IMR-90 (cell line): ENCODE measurements around the gene UCP1. TPM values are rescaled to one million over a fixed set of nuclear protein-coding genes. Genes with fewer than 3 reads are reported as not detected.

Experiments
- ATAC-seq: fragments of 200-7000 bp; cut with Tn5 transposase; 2 replicates; pipeline ENCODE4 v1.9.1; 2020; ENCODE audit warnings: low read depth, mild to moderate bottlenecking, moderate library complexity
- BruUV-seq: library from RNA; stranded (reverse); fragments of 400-500 nt; replicated peaks from 2 replicates; lab custom pipeline; 2021; lab: Mats Ljungman, UMichigan
- CTCF ChIA-PET: fragments of 300-600 bp; formaldehyde crosslinking; extraction: SDS; loops from one replicate; lab custom pipeline; 2021; ENCODE audit warnings: antibody characterized with exemption; lab: Yijun Ruan, JAX
- POLR2A ChIA-PET: fragments of 300-600 bp; sonication (Branson Sonifier 250); formaldehyde crosslinking; loops from one replicate; lab custom pipeline; 2022; ENCODE audit warnings: antibody characterized with exemption; ENCODE audit not compliant: unreplicated experiment; lab: Charles Lee
- DNase-seq: peaks from one replicate; pipeline ENCODE4 v3.0.0; 2013
- H2AFZ ChIP-seq: replicated peaks from 2 replicates; pipeline ENCODE3; 2013; ENCODE audit warnings: low read length, mild to moderate bottlenecking; ENCODE audit not compliant: poor library complexity
- H2AK5ac ChIP-seq: 2 replicates; pipeline ENCODE4 v1.6.1; 2013; ENCODE audit warnings: low read depth, low read length, inconsistent platforms
- H2AK9ac ChIP-seq: replicated peaks from 2 replicates; pipeline ENCODE3; 2013; ENCODE audit warnings: mild to moderate bottlenecking, low read depth, low read length, moderate library complexity; ENCODE audit not compliant: poor library complexity
- H2BK120ac ChIP-seq: 2 replicates; pipeline ENCODE4 v1.6.1; 2013; ENCODE audit warnings: low read depth, low read length, inconsistent platforms
- H2BK15ac ChIP-seq: 3 replicates; pipeline ENCODE4 v1.6.1; 2013; ENCODE audit warnings: low read depth, low read length, inconsistent platforms
- H2BK20ac ChIP-seq: 2 replicates; pipeline ENCODE4 v1.6.1; 2013; ENCODE audit warnings: low read depth, mild to moderate bottlenecking, inconsistent platforms, low read length, moderate library complexity
- H2BK5ac ChIP-seq: 2 replicates; pipeline ENCODE4 v1.6.1; 2013; ENCODE audit warnings: mild to moderate bottlenecking, low read depth, low read length, inconsistent platforms; ENCODE audit not compliant: poor library complexity, severe bottlenecking
- H3K14ac ChIP-seq: replicated peaks from 2 replicates; pipeline ENCODE4 v1.6.1; 2013; ENCODE audit warnings: low read depth, low read length, inconsistent platforms
- H3K18ac ChIP-seq: 2 replicates; pipeline ENCODE4 v1.6.1; 2013; ENCODE audit warnings: low read depth, low read length, control low read depth
- H3K23ac ChIP-seq: 2 replicates; pipeline ENCODE4 v1.6.1; 2013; ENCODE audit warnings: low read depth, low read length, inconsistent platforms
- H3K27ac ChIP-seq: 2 replicates; pipeline ENCODE4 v1.5.1; 2013; ENCODE audit warnings: mild to moderate bottlenecking, control low read depth, low read length; ENCODE audit not compliant: insufficient read depth
- H3K27me3 ChIP-seq: 2 replicates; pipeline ENCODE4 v1.6.1; 2013; ENCODE audit warnings: low read length; ENCODE audit not compliant: control insufficient read depth, insufficient read depth
- H3K36me3 ChIP-seq: 2 replicates; pipeline ENCODE4 v1.6.1; 2013; ENCODE audit warnings: low read length, mixed read lengths; ENCODE audit not compliant: control insufficient read depth, insufficient read depth
- H3K4ac ChIP-seq: 2 replicates; pipeline ENCODE4 v1.6.1; 2013; ENCODE audit warnings: low read depth, low read length, inconsistent platforms
- H3K4me1 ChIP-seq: 2 replicates; pipeline ENCODE4 v1.6.1; 2013; ENCODE audit warnings: low read length, mixed read lengths; ENCODE audit not compliant: control insufficient read depth, insufficient read depth
- H3K4me2 ChIP-seq: 2 replicates; pipeline ENCODE4 v1.6.1; 2013; ENCODE audit warnings: low read depth, mild to moderate bottlenecking, control low read depth, low read length, moderate library complexity
- H3K4me3 ChIP-seq: 2 replicates; pipeline ENCODE4 v1.5.1; 2013; ENCODE audit warnings: low read depth, mild to moderate bottlenecking, control low read depth, low read length, moderate library complexity; ENCODE audit not compliant: insufficient read depth
- H3K56ac ChIP-seq: 2 replicates; pipeline ENCODE4 v1.6.1; 2013; ENCODE audit warnings: low read length, inconsistent platforms; ENCODE audit not compliant: insufficient read depth; ENCODE audit errors: extremely low read depth
- H3K79me1 ChIP-seq, 2 experiments: 2 replicates each; pipeline ENCODE4 v1.6.1; 2013; ENCODE audit warnings: low read length in 2 of 2, inconsistent platforms in 1 of 2, low read depth in 1 of 2
- H3K9ac ChIP-seq: 2 replicates; pipeline ENCODE4 v1.6.1; 2013; ENCODE audit warnings: low read depth, low read length, control low read depth
- H3K9me1 ChIP-seq: 2 replicates; pipeline ENCODE4 v1.6.1; 2013; ENCODE audit warnings: low read length, inconsistent platforms; ENCODE audit not compliant: insufficient read depth
- H3K9me3 ChIP-seq: 2 replicates; pipeline ENCODE4 v1.6.1; 2013; ENCODE audit warnings: low read length; ENCODE audit not compliant: control insufficient read depth, insufficient read depth
- H4K20me1 ChIP-seq: 2 replicates; pipeline ENCODE4 v1.6.1; 2013; ENCODE audit warnings: low read length, inconsistent platforms; ENCODE audit not compliant: insufficient read depth
- H4K5ac ChIP-seq: 2 replicates; pipeline ENCODE4 v1.6.1; 2013; ENCODE audit warnings: mild to moderate bottlenecking, low read depth, low read length, control low read depth
- H4K8ac ChIP-seq, 2 experiments: 2 replicates each; pipeline ENCODE4 v1.6.1; 2013; ENCODE audit warnings: low read depth in 2 of 2, low read length in 2 of 2, control low read depth in 1 of 2, inconsistent platforms in 1 of 2
- H4K91ac ChIP-seq: 2 replicates; pipeline ENCODE4 v1.6.1; 2013; ENCODE audit warnings: low read depth, low read length, inconsistent platforms; ENCODE audit not compliant: insufficient read depth
- CHD1 ChIP-seq: IDR thresholded peaks from 2 replicates; pipeline ENCODE4 v1.6.1; 2012; ENCODE audit warnings: low read depth, low read length, improper control_type of control experiment
- MAFK ChIP-seq: IDR thresholded peaks from 2 replicates; pipeline ENCODE4 v1.6.1; 2012; ENCODE audit warnings: low read depth, low read length, improper control_type of control experiment
- MAZ ChIP-seq: IDR thresholded peaks from 2 replicates; pipeline ENCODE4 v1.6.1; 2012; ENCODE audit warnings: low read depth, mild to moderate bottlenecking, low read length, improper control_type of control experiment, moderate library complexity, borderline replicate concordance
- MXI1 ChIP-seq: IDR thresholded peaks from 2 replicates; pipeline ENCODE4 v1.6.1; 2012; ENCODE audit warnings: low read depth, mild to moderate bottlenecking, low read length, moderate library complexity, borderline replicate concordance
- NFE2L2 ChIP-seq: fragments of 150-350 bp; IDR thresholded peaks from 2 replicates; pipeline ENCODE4 v1.6.1; 2016; ENCODE audit warnings: low read depth, mild to moderate bottlenecking, low read length
- POLR2A ChIP-seq: IDR thresholded peaks from 2 replicates; pipeline ENCODE4 v1.6.1; 2012; ENCODE audit warnings: mild to moderate bottlenecking, low read depth, low read length
- RAD21 ChIP-seq: IDR thresholded peaks from 2 replicates; pipeline ENCODE4 v1.6.1; 2012; ENCODE audit warnings: low read length, improper control_type of control experiment
- RFX5 ChIP-seq: IDR thresholded peaks from 2 replicates; pipeline ENCODE4 v1.8.0; 2012; ENCODE audit warnings: low read depth, mild to moderate bottlenecking, low read length, moderate library complexity
- WGBS, 2 experiments: methylation state at CpG; one replicate each; pipeline versions ENCODE4 v1.1.5 to v1.1.7; 2013; ENCODE audit warnings: missing lambda C conversion rate in 2 of 2; ENCODE audit not compliant: insufficient read length in 1 of 2; ENCODE audit errors: extremely low coverage in 2 of 2; 5-methylcytosine and 5-hydroxymethylcytosine counted together
- dilution Hi-C: fragments of 300-500 bp; cut with HindIII; formaldehyde crosslinking; loops from one replicate; pipeline ENCODE4 v1.14.3; 2018; ENCODE audit warnings: low sequenced_read_pairs; ENCODE audit not compliant: unreplicated experiment
- in situ Hi-C: fragments of 300-500 bp; cut with MboI; formaldehyde crosslinking; loops from 3 replicates; pipeline ENCODE4 v1.14.3; 2019; ENCODE audit warnings: low sequenced_read_pairs, inconsistent platforms, mixed read lengths
- intact Hi-C: fragments of 100-400 bp; cut with micrococcal nuclease; formaldehyde crosslinking; loops from 2 replicates; pipeline ENCODE4 v1.10.0; 2022
- polyA plus RNA-seq, 3 experiments: library from polyadenylated mRNA; depleted of rRNA; stranded (reverse); fragments of >200 nt; gene quantifications; 2 replicates each; pipeline ENCODE4 v1.2.3, GENCODE V29; 2012; ENCODE audit warnings: low replicate concordance in 1 of 3
- total RNA-seq: library from RNA; depleted of rRNA; stranded (reverse); fragments of >200 nt; gene quantifications from 2 replicates; pipeline ENCODE4 v1.2.3, GENCODE V29; 2012
- TF ChIP-seq, protein P1 (sequence below): fragments of 150-350 bp; IDR thresholded peaks from 2 replicates; pipeline ENCODE4 v1.6.1; 2016; ENCODE audit warnings: low read depth, mild to moderate bottlenecking, low read length, moderate library complexity, borderline replicate concordance

UCP1 gene
- total and polyA plus RNA-seq, 2 of the 4 experiments (the other 2 are of a cell fraction), result not detected

DNA sequence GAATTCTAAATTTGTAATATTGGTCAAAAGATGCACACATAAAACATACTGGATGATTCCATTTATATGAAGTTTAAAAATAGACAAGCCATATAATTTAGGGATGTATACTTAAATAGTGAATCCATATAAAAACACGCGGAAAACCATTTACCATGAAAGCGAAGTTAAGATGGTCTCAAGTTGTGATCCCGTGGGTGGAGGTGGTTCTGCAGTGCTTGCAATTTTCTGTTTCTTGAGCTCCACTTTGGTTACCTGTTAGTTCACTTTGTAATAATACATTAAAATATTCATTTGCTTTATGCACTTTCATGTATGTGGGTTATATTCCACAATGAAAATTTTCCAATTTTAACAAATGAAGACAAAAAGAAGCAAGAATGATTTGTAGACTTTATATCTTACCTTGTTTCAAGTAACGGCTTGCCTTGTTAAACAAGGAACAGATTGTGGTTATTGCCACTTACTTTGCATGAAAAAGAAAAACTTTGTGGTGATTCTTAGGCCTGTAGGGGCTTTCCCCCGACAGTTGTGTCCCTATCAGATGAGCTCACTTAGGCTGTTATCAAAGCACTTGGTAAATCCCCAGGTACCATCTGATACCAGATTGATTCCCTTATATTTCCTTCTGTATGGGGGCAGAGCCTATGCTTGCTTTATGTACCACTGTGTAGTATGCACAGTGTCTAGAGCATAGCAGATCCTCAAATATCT, 12.2 kb downstream of the UCP1 start:
- Histone ChIP-seq H3K9me3 (no peaks in the 10 kb centered on the region), H3K56ac (no peak overlapping the region), H2AFZ (no peak overlapping the region), H3K27me3 (peaks cover 3% of the 10 kb centered on the region; the same call in 1 of the 2 replicates), H3K4me3 (no peak overlapping the region), H2BK5ac (no peak overlapping the region), H3K36me3 (no peaks in the 10 kb centered on the region), H3K4ac (no peak overlapping the region), H3K9me1 (no peaks in the 10 kb centered on the region), H4K8ac (no peak overlapping the region), H3K14ac (no peak overlapping the region), H2BK120ac (no peak overlapping the region), H4K20me1 (no peaks in the 10 kb centered on the region), H3K4me2 (no peak overlapping the region), H4K5ac (no peak overlapping the region), H3K27ac (no peak overlapping the region), H2AK5ac (no peak overlapping the region), H3K18ac (no peak overlapping the region), H4K91ac (no peak overlapping the region), H3K79me1 (no peaks in the 10 kb centered on the region), H3K9ac (no peak overlapping the region), H3K23ac (no peak overlapping the region), H2BK20ac (no peak overlapping the region), H3K4me1 (no peaks in the 10 kb centered on the region), H2AK9ac (no peak overlapping the region), H2BK15ac (no peak overlapping the region)
- ATAC-seq (no peak), DNase-seq (no peak)
- in situ Hi-C loops (no loop called here), intact Hi-C loops (no loop called here), dilution Hi-C loops (no loop called here)
- POLR2A ChIA-PET, result no interaction called here
- WGBS, 2 experiments, result no CpG with 5 or more reads among the region's 6 CpGs
- CTCF ChIA-PET, result no interaction called here
- no peak for TF ChIP-seq RAD21
- no peak for TF ChIP-seq CHD1
- no peak for TF ChIP-seq NFE2L2
- no peak for TF ChIP-seq MAZ
- no peak for TF ChIP-seq RFX5
- TF ChIP-seq MAFK, result no peak
- TF ChIP-seq POLR2A, result no peak
- TF ChIP-seq, protein P1, sequence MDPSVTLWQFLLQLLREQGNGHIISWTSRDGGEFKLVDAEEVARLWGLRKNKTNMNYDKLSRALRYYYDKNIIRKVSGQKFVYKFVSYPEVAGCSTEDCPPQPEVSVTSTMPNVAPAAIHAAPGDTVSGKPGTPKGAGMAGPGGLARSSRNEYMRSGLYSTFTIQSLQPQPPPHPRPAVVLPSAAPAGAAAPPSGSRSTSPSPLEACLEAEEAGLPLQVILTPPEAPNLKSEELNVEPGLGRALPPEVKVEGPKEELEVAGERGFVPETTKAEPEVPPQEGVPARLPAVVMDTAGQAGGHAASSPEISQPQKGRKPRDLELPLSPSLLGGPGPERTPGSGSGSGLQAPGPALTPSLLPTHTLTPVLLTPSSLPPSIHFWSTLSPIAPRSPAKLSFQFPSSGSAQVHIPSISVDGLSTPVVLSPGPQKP, result no peak
- TF ChIP-seq MXI1, result no peak
- no TSS peak for BruUV-seq
